Activated CD8-positive, alpha-beta memory T cell treated with anti-CD3 and anti-CD28 coated beads for 1 hour (primary cell): ENCODE measurements around the gene RITA1.

ENCODE experiments used
- DNase-seq, 2 donors: peaks; one replicate each; pipeline ENCODE4 v3.0.0-alpha.2; 2020; ENCODE audit warnings: low read depth in 1 of 2; ENCODE audit errors: extremely low read depth in 1 of 2

RITA1 gene

DNA sequence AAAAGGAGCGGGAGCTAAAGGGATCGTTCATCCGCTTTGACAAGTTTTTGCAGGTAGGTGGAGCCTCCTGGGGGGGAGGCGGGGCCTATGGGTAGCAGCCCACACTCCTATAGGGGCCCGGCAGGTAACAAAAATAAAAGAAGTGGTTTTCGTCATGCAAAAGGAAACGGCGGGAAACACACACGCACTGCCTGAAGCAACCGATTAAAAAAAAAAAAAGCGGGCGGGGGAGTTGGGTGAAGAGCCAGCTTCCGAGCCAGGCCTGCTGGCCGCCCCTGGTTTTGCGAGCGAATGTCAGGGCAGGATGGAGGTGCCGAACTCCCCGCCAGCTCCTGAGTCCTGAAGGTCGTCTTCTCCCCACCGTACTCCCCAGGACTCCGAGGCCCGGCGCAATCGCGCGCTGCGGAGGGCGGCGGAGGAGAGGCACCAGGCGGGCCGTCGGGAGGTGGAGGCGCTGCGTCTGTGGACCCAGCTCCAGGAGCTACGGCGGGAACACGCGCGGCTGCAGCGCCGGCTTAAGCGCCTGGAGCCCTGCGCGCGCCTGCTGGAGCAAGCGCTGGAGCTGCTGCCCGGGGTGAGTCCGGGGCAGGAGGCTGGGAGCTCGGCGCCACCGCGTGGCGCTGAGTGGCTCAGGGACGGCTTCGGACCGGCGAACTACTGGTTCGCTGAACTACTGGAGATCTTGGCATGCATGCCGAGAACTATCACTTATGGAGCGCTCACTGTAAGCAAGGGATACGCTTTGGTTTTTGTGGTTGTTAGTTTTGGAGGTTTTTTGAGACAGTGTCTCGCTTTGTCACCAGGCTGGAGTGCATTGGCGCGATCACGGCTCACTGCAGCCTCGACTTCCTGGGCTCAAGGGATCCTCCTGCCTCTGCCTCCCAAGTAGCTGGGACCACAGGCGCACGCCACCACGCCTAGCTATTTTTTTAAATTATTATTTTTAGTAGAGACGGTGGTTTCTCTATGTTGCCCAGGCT lies 32.4 kb upstream of the RITA1 start:
- peak; percentile 5 to 13 for DNase-seq

DNA sequence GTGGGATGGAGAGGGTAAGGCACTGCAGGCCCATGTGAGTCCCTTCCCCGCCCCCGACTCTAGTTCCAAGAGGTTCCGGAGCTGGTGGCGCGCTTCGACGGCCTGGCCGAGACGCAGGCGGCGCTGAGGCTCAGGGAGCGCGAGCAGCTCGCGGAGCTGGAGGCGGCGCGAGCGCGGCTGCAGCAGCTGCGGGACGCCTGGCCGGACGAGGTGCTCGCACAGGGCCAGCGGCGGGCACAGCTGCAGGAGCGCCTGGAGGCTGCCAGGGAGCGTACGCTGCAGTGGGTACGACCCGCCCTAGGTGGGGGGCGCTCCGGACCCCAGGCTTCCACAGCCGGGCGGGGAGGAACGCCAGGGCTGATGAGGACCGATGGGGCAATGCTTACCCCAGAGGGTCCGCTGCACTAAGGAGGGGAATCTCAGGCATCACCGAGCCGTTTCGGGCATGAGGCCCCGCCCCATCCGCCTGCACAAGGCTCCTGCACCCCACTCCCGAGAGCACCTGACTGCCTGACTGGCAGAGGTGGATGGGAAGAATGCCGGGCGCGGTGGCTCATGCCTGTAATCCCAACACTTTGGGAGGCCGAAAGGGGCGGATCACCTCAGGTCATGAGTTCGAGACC lies 31.1 kb upstream of the RITA1 start:
- DNase-seq = no peak

GRCh38 chr12:113155060-113155459 lies 30.5 kb upstream of the RITA1 start:
- no peak for DNase-seq

DNA sequence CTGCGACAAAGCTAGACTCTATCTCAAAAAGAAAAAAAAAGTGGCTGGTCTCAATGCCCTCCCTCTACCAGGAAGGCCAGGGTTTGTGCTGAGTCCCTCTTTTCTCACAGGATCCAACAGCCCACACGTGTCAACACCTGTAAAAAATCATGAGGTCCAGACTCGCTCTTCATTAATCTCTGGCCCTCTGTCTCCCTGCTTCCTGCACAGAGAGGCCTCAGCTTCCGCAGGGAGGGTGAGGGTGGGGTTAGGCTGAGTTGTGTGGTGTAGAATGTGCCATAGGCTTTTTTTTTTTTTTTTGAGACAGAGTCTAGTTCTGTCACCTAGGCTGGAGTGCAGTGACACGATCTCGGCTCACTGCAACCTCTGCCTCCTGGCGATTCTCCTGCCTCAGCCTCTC lies 29.9 kb upstream of the RITA1 start:
- DNase-seq = no peak

DNA sequence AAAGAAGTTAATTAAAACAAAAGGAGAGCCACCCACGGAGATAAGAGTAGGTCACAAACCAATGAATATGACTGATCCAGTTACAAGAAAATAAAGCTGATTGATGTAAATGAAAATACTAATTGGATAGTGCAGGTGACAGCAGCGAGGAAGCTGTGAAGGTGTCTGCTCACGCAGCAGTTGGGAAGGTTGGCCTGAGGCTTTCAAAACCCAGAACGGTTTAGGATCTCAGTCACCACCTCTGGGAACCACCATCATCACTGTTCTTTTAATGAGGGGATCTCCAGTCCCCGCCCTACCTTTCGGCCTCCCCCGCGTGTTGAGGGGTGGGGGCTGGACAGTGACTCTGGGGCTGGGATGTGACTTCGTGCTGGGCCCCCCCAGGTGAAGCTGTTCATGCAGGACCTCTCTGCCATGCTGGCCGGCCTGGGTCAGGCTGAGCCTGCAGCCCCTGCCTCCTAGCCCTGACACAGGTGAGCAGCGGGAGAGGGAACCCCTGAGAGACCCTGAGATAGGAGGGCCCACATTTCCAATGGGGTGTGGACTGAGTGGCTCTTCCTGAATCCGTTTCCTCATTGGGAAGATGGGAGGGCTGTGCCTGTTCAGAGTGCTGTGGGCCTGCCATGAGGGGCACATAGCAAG lies 28.2 kb upstream of the RITA1 start:
- no peak for DNase-seq

GRCh38 chr12:113158439-113159203 lies 26.9 kb upstream of the RITA1 start:
- no peak for DNase-seq

DNA sequence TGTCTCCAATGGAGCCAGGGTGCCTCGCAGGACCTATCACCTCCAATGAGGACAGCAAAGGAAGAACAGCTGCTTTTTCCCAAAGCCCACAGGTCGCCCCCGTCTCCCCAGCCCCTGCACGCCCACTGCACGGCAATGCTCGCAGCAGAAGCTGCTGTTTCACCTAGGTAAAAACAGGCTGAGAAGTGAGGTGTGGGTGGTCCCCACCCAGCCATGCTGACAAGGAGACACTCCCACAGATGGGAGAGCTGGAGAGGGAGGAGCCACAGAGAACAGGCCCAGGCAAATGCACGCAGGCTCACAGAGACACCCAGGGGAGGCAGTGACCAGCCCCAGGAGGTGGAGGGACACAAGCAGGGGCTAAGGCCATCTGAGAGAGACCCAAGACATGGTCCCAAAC lies 25.6 kb upstream of the RITA1 start:
- DNase-seq = no peak

- DNase-seq = no peak
These were observed 24.0 kb upstream of the RITA1 start for GRCh38 chr12:113161415-113162016.

GRCh38 chr12:113162102-113163029 lies 23.2 kb upstream of the RITA1 start:
- no peak for DNase-seq

DNA sequence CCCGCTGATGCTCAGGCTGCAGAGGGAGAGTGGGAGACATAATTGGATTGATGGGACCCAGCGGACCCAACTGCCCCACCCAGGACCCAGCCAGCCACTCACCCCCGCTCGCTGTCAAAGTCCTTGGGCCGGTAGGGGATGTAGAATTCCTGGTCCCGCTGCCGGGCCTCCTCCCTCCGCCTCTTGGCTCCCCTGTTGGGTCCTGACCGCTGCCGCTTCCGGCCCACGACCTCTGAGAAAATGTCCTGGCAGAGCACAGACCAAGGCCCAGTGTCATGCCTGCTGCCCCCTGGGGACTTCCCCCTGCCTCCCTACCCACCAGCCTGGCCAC lies 22.5 kb upstream of the RITA1 start:
- DNase-seq = no peak

GRCh38 chr12:113164014-113164413 lies 21.5 kb upstream of the RITA1 start:
- DNase-seq = no peak

GRCh38 chr12:113165521-113166450 lies 19.7 kb upstream of the RITA1 start:
- DNase-seq = no peak

DNA sequence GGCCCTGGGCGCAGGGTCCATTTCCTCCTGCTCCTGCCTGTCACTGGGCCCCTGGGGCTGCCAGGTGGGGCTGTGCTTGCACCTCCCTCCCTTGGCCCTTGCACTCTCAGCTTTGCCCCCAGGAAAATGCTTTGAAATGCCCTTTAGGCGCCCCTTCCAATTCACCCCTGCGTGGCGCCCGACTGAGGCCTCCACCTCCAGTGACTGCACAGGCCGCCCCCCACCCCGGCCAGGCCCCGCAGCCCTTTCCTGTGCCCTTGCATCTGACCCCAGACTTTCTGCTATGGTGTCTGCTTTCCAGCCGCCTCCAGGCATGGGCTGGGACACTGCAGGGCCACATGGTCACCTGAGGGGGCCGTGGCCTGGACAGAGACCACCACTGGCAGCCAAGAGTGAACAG lies 17.7 kb upstream of the RITA1 start:
- DNase-seq = no peak

DNA sequence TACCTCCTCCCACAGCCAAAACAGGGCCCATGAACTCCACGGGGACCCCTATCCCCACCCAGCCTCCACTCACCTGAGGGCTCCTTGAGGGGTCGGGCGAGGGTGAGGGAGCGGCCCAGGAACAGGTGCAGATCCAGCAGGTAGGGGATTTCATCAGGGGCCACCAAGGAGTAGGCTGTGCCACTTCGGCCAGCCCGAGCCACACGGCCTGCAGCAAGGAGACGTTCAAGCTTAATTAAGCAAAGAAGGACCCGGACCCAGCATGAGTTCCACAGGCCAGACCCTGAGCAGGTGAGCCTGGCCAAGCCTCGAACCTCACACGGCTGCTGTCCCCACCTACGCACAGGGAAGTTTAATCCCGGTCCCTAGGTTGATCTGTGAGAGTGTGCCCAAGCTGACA lies 15.8 kb upstream of the RITA1 start:
- no peak for DNase-seq

DNA sequence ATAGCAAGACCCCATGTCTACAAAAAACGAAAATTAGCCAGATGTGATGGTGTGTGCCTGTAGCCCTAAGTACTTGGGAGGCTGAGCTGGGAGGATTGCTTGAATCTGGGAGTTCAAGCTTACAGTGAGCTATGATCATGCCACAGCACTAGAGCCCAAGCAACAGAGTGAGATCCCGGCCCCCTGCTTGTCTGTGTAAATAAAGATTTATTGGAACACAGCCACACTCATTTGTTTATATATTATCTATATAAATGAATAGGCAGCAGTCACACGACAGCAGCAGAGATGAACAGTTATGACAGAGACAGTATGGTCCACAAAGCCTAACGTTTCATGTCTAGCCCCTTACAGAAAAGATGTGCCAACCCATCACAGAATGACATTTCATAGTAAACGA lies 15.1 kb upstream of the RITA1 start:
- DNase-seq = no peak

GRCh38 chr12:113170926-113171325 lies 14.6 kb upstream of the RITA1 start:
- DNase-seq = no peak

DNA sequence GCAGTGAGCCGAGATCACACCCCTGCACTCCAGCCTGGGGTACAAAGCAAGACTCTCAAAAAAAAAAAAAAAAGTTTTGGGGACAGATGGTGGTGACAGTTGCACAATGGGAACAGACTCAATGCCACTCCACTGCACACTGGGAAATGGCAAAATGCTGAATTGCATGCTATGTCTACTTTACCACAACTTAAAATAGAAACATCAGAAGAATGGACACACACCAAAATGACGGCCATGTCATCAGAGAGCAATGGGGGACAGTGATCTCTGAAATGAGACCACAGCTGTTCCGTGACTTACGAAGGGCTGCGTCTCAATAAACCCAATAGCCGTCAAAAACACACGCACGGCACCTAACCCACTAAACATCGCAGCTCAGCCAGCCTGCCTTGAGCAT lies 14.0 kb upstream of the RITA1 start:
- no peak for DNase-seq

DNA sequence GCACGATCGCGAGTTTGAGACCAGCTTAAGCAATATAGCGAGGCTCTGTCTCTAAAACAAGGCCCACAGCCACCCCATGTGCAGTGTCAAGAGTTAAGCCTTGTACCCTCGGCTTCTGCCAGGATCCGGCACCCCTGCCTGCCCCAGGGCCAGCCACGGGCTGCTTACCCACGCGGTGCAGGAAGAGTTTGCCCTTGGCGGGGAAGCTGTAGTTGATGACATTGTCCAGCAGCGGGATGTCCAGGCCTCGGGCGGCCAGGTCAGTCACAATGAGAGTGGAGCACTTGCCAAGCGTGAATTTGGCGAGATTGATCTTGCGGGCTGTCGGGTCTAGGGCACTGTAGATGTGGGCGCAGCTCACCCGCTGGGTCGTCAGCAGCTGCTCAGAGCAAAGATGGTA lies 13.3 kb upstream of the RITA1 start:
- DNase-seq = no peak
